Upper lobe of left lung (tissue), 6 donors: Measurements from ENCODE around the gene PEX26. TPM values are rescaled to one million over a fixed set of nuclear protein-coding genes. Genes with fewer than 3 reads are reported as not detected.

Experiments used
- ATAC-seq, 2 donors: fragments of 200-7000 bp; cut with Tn5 transposase; one replicate each; pipeline ENCODE4 v1.9.1; 2022; ENCODE audit warnings: mild to moderate bottlenecking in 2 of 2, moderate library complexity in 2 of 2; ENCODE audit not compliant: low FRiP score in 2 of 2
- DNase-seq, 2 donors: peaks; one replicate each; pipeline ENCODE4 v3.0.0-alpha.2; 2019 to 2020
- H3K27ac ChIP-seq, 4 donors: fragments of 200-600 bp; sonication (generic); one replicate each; pipeline ENCODE4 v1.5.1; 2016 to 2019
- H3K27me3 ChIP-seq, 4 donors: fragments of 200-600 bp; sonication (generic); one replicate each; pipeline ENCODE4 v1.5.1; 2017 to 2019
- H3K36me3 ChIP-seq, 4 donors: fragments of 200-600 bp; sonication (generic); one replicate each; pipeline ENCODE4 v1.5.1; 2016 to 2019
- H3K4me1 ChIP-seq, 4 donors: fragments of 200-600 bp; sonication (generic); one replicate each; pipeline ENCODE4 v1.5.1; 2018 to 2019
- H3K4me3 ChIP-seq, 4 donors: fragments of 200-600 bp; sonication (generic); one replicate each; pipeline ENCODE4 v1.5.1; 2017 to 2019; ENCODE audit warnings: mild to moderate bottlenecking in 2 of 4, moderate library complexity in 1 of 4
- H3K9me3 ChIP-seq, 4 donors: fragments of 200-600 bp; sonication (generic); one replicate each; pipeline ENCODE4 v1.5.1; 2018 to 2019
- CTCF ChIP-seq, 6 experiments: fragments of 450-650 bp in 4 of 6; fragments of 200-600 bp in 2 of 6; sonication (generic) in 2 of 6; IDR thresholded peaks; one replicate each; pipeline ENCODE4 v1.5.1; 2016 to 2019; ENCODE audit warnings: antibody characterized with exemption in 6 of 6
- EP300 ChIP-seq, 4 donors: sonication (generic); formaldehyde crosslinking; IDR thresholded peaks; one replicate each; pipeline ENCODE4 v1.5.1; 2017; ENCODE audit warnings: antibody characterized with exemption in 4 of 4, control low read depth in 2 of 4
- POLR2A ChIP-seq, 4 donors: fragments of 450-650 bp; IDR thresholded peaks; one replicate each; pipeline ENCODE4 v1.5.1; 2016 to 2017; ENCODE audit warnings: antibody characterized with exemption in 4 of 4, mild to moderate bottlenecking in 2 of 4
- POLR2AphosphoS5 ChIP-seq, 2 donors: sonication (generic); formaldehyde crosslinking; IDR thresholded peaks; one replicate each; pipeline ENCODE4 v1.5.1; 2017; ENCODE audit warnings: antibody characterized with exemption in 2 of 2
- WGBS, 2 donors: methylation state at CpG; one replicate each; pipeline ENCODE4 v1.1.5; 2017 to 2018; 5-methylcytosine and 5-hydroxymethylcytosine counted together
- total RNA-seq, 6 donors: library from RNA; depleted of rRNA in 4 of 6; stranded (reverse); fragments of >200 nt in 4 of 6; gene quantifications; one replicate each; pipeline versions ENCODE4 v1.1.0 to v1.2.1, GENCODE V29; 2016 to 2021
- donor health status: DM: no; HTN: no; CAD: no; lungs with moderate emphysema.
- donor health status: DM: no; HTN: yes; CAD: no; lungs with severe emphysema.

The PEX26 gene
- total RNA-seq, 6 donors from 2014 or later: 17.2 to 42.1 (median 32.9) TPM

DNA sequence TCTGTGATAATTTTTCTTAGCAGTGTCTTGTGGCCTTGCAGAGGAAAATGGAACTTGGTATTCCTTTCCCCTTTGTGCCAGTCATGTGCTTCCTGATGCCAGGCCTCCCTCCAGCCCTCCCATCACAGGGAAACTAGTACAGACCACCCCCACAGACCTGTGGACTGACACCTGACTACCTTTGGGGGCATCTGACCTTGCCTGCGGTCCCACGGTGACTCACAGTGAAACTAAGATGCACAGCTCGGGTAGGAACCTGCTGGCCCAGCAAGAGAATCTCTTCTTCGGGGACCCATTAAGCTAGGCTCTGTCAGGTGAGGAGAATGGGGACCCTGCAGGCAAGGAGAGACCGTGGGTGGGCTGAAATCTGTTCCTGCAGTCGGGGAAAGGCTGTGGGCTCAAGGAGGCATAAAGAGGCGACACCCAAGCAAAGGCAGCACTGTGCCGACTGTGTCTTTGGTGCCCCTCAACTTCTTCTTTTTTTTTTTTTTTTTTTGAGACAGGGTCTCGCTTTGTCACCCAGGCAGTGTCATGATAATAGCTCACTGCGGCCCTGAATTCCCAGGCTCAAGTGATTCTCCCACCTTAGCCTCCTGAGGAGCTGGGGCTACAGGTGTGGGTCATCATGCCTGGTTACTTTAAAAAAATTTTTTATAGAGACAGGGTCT, 20.8 kb upstream of the PEX26 start:
- TF ChIP-seq EP300 (IDR thresholded peaks at IDR 0.05) (no peak), POLR2AphosphoS5 (IDR thresholded peaks at IDR 0.05) (no peak), POLR2A (IDR thresholded peaks at IDR 0.05) (no peak), CTCF (IDR thresholded peaks at IDR 0.05) (no peak)
- H3K27ac ChIP-seq: peak overlapping the region; percentile 48 to 81 (median 64)

GRCh38 chr22:18057568-18058209, 20.1 kb upstream of the PEX26 start:
- DNase-seq (peak in 1 of 2 donors; percentile 44), ATAC-seq (peak in 1 of 2 donors; percentile 85)
- Histone ChIP-seq H3K9me3 (no peaks in the 10 kb centered on the region), H3K27ac (peak overlapping the region in 2 of 4 donors; percentile 60 to 67), H3K4me3 (no peak overlapping the region), H3K36me3 (no peaks in the 10 kb centered on the region), H3K27me3 (no peaks in the 10 kb centered on the region), H3K4me1 (peaks cover 13 to 15% (median 13%) of the 10 kb centered on the region in 4 donors)
- 73 to 86% methylated on average over 4 of the region's 4 CpGs for WGBS, 2 donors
- TF ChIP-seq POLR2AphosphoS5 (IDR thresholded peaks at IDR 0.05) (no peak), POLR2A (IDR thresholded peaks at IDR 0.05) (no peak), EP300 (IDR thresholded peaks at IDR 0.05) (no peak), CTCF (IDR thresholded peaks at IDR 0.05) (no peak)

More for the DNA sequence above, 20.8 kb upstream of the PEX26 start:
- WGBS, 2 donors: 81 to 90% methylated on average over 10 of the region's 10 CpGs
- no peaks in the 10 kb centered on the region for H3K27me3 ChIP-seq
- H3K36me3 ChIP-seq: no peaks in the 10 kb centered on the region
- peaks cover 13 to 15% (median 13%) of the 10 kb centered on the region in 4 donors for H3K4me1 ChIP-seq
- ATAC-seq (no peak), DNase-seq (no peak)
- no peaks in the 10 kb centered on the region for H3K9me3 ChIP-seq
- H3K4me3 ChIP-seq: no peak overlapping the region

- H3K4me1 ChIP-seq: peaks cover 13 to 15% (median 13%) of the 10 kb centered on the region in 4 donors
- ATAC-seq (no peak), DNase-seq (no peak)
- H3K27me3 ChIP-seq: no peaks in the 10 kb centered on the region
- H3K36me3 ChIP-seq: no peaks in the 10 kb centered on the region
- WGBS, 2 donors: 90 to 95% methylated on average over 7 of the region's 7 CpGs
- H3K4me3 ChIP-seq: no peak overlapping the region
- H3K27ac ChIP-seq: no peak overlapping the region
- TF ChIP-seq EP300 (IDR thresholded peaks at IDR 0.05): no peak
- no peak for TF ChIP-seq POLR2A (IDR thresholded peaks at IDR 0.05)
- TF ChIP-seq CTCF (IDR thresholded peaks at IDR 0.05): no peak
- TF ChIP-seq POLR2AphosphoS5 (IDR thresholded peaks at IDR 0.05): no peak
- H3K9me3 ChIP-seq: no peaks in the 10 kb centered on the region
Measured at GRCh38 chr22:18058371-18059093, 19.3 kb upstream of the PEX26 start.

GRCh38 chr22:18059094-18059417, 18.7 kb upstream of the PEX26 start:
- ATAC-seq (no peak), DNase-seq (no peak)
- Histone ChIP-seq H3K9me3 (no peaks in the 10 kb centered on the region), H3K27ac (no peak overlapping the region), H3K4me3 (no peak overlapping the region), H3K4me1 (peaks cover 13 to 15% (median 13%) of the 10 kb centered on the region in 4 donors), H3K27me3 (no peaks in the 10 kb centered on the region), H3K36me3 (no peaks in the 10 kb centered on the region)
- 79 to 83% methylated on average over 5 of the region's 5 CpGs for WGBS, 2 donors
- no peak for TF ChIP-seq POLR2AphosphoS5 (IDR thresholded peaks at IDR 0.05)
- TF ChIP-seq EP300 (IDR thresholded peaks at IDR 0.05): no peak
- no peak for TF ChIP-seq POLR2A (IDR thresholded peaks at IDR 0.05)
- no peak for TF ChIP-seq CTCF (IDR thresholded peaks at IDR 0.05)
